GM12865 (cell line): ENCODE results near the gene ERP29.

Experiments
- DNase-seq: peaks from one replicate; pipeline ENCODE4 v3.0.0; 2010; ENCODE audit warnings: low read depth
- H3K4me3 ChIP-seq: 2 replicates; pipeline ENCODE4 v1.5.1; 2011; ENCODE audit warnings: mild to moderate bottlenecking, low read depth, low read length, control low read depth
- CTCF ChIP-seq: IDR thresholded peaks from 2 replicates; pipeline ENCODE4 v1.5.1; 2011; ENCODE audit warnings: low read length, control low read depth, low read depth, inconsistent platforms; ENCODE audit not compliant: insufficient read depth; ENCODE audit errors: missing control alignments

The ERP29 gene

DNA sequence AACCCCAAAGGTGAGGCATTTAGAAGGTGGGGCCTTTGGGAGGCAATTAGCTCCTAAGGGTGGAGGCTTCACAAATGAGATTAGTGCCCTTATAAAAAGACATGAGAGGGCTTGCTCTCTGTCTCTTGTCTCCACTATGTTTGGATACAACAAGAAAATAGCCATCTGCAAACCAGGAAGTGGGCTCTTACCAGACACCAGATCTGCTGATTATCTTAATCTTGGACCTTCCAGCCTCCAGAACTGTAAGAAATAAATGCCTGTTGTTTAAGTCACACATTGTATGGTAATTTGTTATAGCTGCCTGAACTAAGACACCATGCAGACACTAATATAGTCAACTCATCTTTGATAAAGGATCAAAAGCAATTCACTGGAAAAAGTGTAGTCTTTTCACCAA lies 34.7 kb upstream of the ERP29 start:
- no peak for DNase-seq
- H3K4me3 ChIP-seq = no peak overlapping the region
- no peak for TF ChIP-seq CTCF

- H3K4me3 ChIP-seq = no peak overlapping the region
- no peak for DNase-seq
- TF ChIP-seq CTCF = no peak
These were observed 32.6 kb upstream of the ERP29 start for GRCh38 chr12:111980598-111980997.

GRCh38 chr12:111981987-111982386 lies 31.2 kb upstream of the ERP29 start:
- no peak overlapping the region for H3K4me3 ChIP-seq
- DNase-seq = no peak

DNA sequence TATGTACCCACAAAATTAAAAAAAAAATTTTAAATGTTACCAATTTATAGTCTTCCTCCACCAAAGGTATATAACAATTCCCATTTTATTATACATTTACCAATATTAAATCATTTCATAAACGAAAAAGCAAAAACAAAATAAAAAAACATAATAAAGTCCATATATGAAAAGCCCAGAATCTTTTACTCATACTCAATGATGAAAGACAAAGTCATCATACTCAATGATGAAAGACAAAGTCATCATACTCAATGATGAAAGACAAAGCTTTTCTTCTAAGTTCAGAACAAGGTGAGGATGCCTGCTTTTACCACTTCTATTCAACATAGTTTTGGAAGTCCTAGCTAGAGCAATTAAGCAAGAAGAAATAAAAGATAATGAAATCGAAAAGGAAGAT lies 28.4 kb upstream of the ERP29 start:
- no peak overlapping the region for H3K4me3 ChIP-seq
- DNase-seq = no peak
- TF ChIP-seq CTCF = no peak

More at GRCh38 chr12:111981987-111982386, 31.2 kb upstream of the ERP29 start:
- no peak for TF ChIP-seq CTCF

DNA sequence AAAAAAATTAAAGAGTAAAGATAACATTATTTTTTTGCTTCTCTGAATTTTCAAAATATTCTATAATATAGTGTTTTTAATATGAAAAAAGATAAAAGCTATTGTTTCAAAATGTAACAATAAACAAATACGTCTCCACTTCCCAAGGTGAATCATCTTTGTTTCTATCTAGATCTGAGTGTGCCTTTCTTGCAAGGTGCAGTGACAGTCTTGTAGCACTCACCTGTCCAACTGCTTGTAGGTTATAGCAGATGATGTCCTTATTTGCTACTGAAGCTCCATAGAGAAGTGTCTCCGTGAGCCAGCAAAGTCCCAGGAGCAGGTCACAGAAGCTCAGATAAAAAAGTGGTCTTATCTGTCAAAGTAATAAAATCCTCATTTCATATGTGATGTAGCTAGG lies 21.7 kb upstream of the ERP29 start:
- DNase-seq = no peak
- TF ChIP-seq CTCF = no peak
- no peak overlapping the region for H3K4me3 ChIP-seq

GRCh38 chr12:111991946-111992345 lies 21.3 kb upstream of the ERP29 start:
- no peak for TF ChIP-seq CTCF
- no peak for DNase-seq
- no peak overlapping the region for H3K4me3 ChIP-seq

GRCh38 chr12:111992464-111992863 lies 20.8 kb upstream of the ERP29 start:
- no peak for DNase-seq
- H3K4me3 ChIP-seq = no peak overlapping the region
- no peak for TF ChIP-seq CTCF
